Uterus (tissue), 2 donors: ENCODE data around the gene FAM240A.

Source experiments
- POLR2A ChIP-seq, 2 donors: fragments of 450-650 bp; IDR thresholded peaks; one replicate each; pipeline ENCODE4 v1.6.1; 2016; ENCODE audit warnings: antibody characterized with exemption in 2 of 2, mild to moderate bottlenecking in 1 of 2, moderate library complexity in 1 of 2
- TF ChIP-seq, protein P1 (sequence below), 4 experiments: fragments of 200-600 bp in 2 of 4; fragments of 450-650 bp in 2 of 4; sonication (generic) in 2 of 4; IDR thresholded peaks; one replicate each; pipeline ENCODE4 v1.5.1; 2016 to 2019; ENCODE audit warnings: antibody characterized with exemption in 4 of 4, mild to moderate bottlenecking in 2 of 4, moderate library complexity in 1 of 4

DNA sequence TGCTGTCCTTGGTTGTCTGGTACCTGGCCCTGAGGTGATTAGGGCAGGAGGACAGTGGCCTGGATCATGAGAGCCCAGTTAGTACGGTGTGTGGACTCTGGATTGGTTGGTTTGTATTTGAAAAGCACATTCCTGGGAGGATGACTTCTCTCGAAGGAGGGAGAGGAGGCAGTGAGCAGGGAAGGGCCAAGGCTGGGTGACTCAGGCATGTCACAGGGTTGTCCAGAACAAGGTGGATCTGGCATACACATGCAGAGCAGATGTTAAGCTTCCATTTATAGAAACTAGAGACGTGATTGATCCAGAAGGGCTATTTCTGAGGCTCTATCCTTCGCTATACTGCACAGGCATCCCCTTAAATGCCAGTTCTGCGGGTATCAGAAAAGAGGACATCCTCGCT is 34.4 kb downstream of the FAM240A start:
- TF ChIP-seq, protein P1, sequence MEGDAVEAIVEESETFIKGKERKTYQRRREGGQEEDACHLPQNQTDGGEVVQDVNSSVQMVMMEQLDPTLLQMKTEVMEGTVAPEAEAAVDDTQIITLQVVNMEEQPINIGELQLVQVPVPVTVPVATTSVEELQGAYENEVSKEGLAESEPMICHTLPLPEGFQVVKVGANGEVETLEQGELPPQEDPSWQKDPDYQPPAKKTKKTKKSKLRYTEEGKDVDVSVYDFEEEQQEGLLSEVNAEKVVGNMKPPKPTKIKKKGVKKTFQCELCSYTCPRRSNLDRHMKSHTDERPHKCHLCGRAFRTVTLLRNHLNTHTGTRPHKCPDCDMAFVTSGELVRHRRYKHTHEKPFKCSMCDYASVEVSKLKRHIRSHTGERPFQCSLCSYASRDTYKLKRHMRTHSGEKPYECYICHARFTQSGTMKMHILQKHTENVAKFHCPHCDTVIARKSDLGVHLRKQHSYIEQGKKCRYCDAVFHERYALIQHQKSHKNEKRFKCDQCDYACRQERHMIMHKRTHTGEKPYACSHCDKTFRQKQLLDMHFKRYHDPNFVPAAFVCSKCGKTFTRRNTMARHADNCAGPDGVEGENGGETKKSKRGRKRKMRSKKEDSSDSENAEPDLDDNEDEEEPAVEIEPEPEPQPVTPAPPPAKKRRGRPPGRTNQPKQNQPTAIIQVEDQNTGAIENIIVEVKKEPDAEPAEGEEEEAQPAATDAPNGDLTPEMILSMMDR (IDR thresholded peaks at IDR 0.05): no peak
- no peak for TF ChIP-seq POLR2A (IDR thresholded peaks at IDR 0.05)
